HepG2 (cell line): ENCODE data around the gene CCNJL. TPM values are rescaled to one million over a fixed set of nuclear protein-coding genes. Genes with fewer than 3 reads are reported as not detected.

Experiments
- ATAC-seq: fragments of 200-7000 bp; cut with Tn5 transposase; 3 replicates; pipeline ENCODE4 v1.9.1; 2020; ENCODE audit warnings: mild to moderate bottlenecking, moderate library complexity
- BruUV-seq: library from RNA; stranded (reverse); fragments of 400-500 nt; replicated peaks from 2 replicates; lab custom pipeline; 2021; lab: Mats Ljungman, UMichigan
- CTCF ChIA-PET: fragments of 300-600 bp; formaldehyde crosslinking; extraction: SDS; loops from one replicate; lab custom pipeline; 2021; ENCODE audit warnings: low total read pairs, inconsistent platforms, low intra/inter-chr PET ratio; lab: Yijun Ruan, JAX
- POLR2A ChIA-PET: fragments of 350-600 bp; sonication (Branson Sonifier 250); formaldehyde crosslinking; loops from one replicate; lab custom pipeline; 2020; ENCODE audit warnings: antibody characterized with exemption, inconsistent platforms; lab: Yijun Ruan, JAX
- DNase-seq: peaks from one replicate; pipeline ENCODE4 v3.0.0-alpha.2; 2015; ENCODE audit warnings: low spot score
- FAIRE-seq: peaks from 3 replicates; lab custom pipeline; 2011; peaks lifted over from hg19 to GRCh38; lab: Jason Lieb, UNC
- H2AFZ ChIP-seq: one replicate; pipeline ENCODE4 v1.6.1; 2011; ENCODE audit warnings: low read length, inconsistent platforms
- H3K27ac ChIP-seq: fragments of 300-600 bp; 3 replicates; pipeline ENCODE4 v1.8.0; 2011; ENCODE audit warnings: mixed run types, mild to moderate bottlenecking, mixed read lengths, low read length, inconsistent platforms; ENCODE audit not compliant: insufficient read depth; ENCODE audit errors: extremely low read length
- H3K27me3 ChIP-seq, 2 experiments: fragments of 200-600 bp in 1 of 2; 2 replicates in 1 of 2; 3 replicates in 1 of 2; pipeline versions ENCODE4 v1.6.0 to v1.8.0; 2011; ENCODE audit warnings: low read length in 2 of 2, mild to moderate bottlenecking in 2 of 2, moderate library complexity in 2 of 2, inconsistent platforms in 1 of 2; ENCODE audit not compliant: insufficient read depth in 2 of 2, control insufficient read depth in 1 of 2
- H3K36me3 ChIP-seq, 2 experiments: fragments of 200-600 bp in 1 of 2; replicated peaks in 1 of 2; 2 replicates in 1 of 2; 3 replicates in 1 of 2; pipeline versions ENCODE4 v1.5.1 to v1.8.0; 2011; ENCODE audit warnings: low read length in 2 of 2, inconsistent platforms in 1 of 2; ENCODE audit not compliant: insufficient read depth in 2 of 2, control insufficient read depth in 1 of 2
- H3K4me1 ChIP-seq: 2 replicates; pipeline ENCODE4 v1.5.1; 2012; ENCODE audit warnings: low read length, inconsistent platforms; ENCODE audit not compliant: insufficient read depth
- H3K4me2 ChIP-seq: 2 replicates; pipeline ENCODE4 v1.6.0; 2011; ENCODE audit warnings: low read depth, low read length, inconsistent platforms
- H3K4me3 ChIP-seq, 3 experiments: fragments of 200-600 bp in 1 of 3; sonication (generic), shearing (Covaris generic) in 1 of 3; replicated peaks in 1 of 3; 2 replicates each; pipeline ENCODE4 v1.5.1; 2011 to 2016; ENCODE audit warnings: low read length in 3 of 3, inconsistent platforms in 2 of 3, low read depth in 2 of 3, mild to moderate bottlenecking in 2 of 3, control low read depth in 1 of 3, mixed read lengths in 1 of 3; ENCODE audit not compliant: insufficient read depth in 1 of 3
- H3K79me2 ChIP-seq: one replicate; pipeline ENCODE4 v1.6.1; 2011; ENCODE audit warnings: low read length, inconsistent platforms; ENCODE audit not compliant: insufficient read depth
- H3K9ac ChIP-seq: 2 replicates; pipeline ENCODE4 v1.6.0; 2011; ENCODE audit warnings: mild to moderate bottlenecking, low read depth, low read length, inconsistent platforms; ENCODE audit not compliant: insufficient read depth
- H3K9me3 ChIP-seq: 2 replicates; pipeline ENCODE4 v1.5.1; 2012; ENCODE audit warnings: mild to moderate bottlenecking, low read length
- H4K20me1 ChIP-seq: 2 replicates; pipeline ENCODE4 v1.6.0; 2011; ENCODE audit warnings: inconsistent platforms, mild to moderate bottlenecking, low read length, moderate library complexity; ENCODE audit not compliant: insufficient read depth
- ATF2 ChIP-seq: sonication (generic); formaldehyde crosslinking; IDR thresholded peaks from 2 replicates; pipeline ENCODE4 v1.4.0; 2020; ENCODE audit warnings: missing genetic modification reagents
- CEBPG ChIP-seq: IDR thresholded peaks from 2 replicates; pipeline ENCODE4 v1.6.1; 2016
- CSRNP2 ChIP-seq: sonication (generic); formaldehyde crosslinking; conservative IDR thresholded peaks from 2 replicates; pipeline ENCODE4 v1.8.0; 2022; ENCODE audit warnings: low read depth, missing genetic modification reagents
- DR1 ChIP-seq: sonication (generic); formaldehyde crosslinking; IDR thresholded peaks from 2 replicates; pipeline ENCODE4 v1.8.0; 2021; ENCODE audit warnings: mild to moderate bottlenecking, missing genetic modification reagents, inconsistent platforms
- DRAP1 ChIP-seq: IDR thresholded peaks from 2 replicates; pipeline ENCODE4 v1.6.1; 2016; ENCODE audit warnings: missing genetic modification reagents, missing compliant biosample characterization
- EP300 ChIP-seq, 3 experiments: sonication (generic) in 1 of 3; formaldehyde crosslinking in 1 of 3; IDR thresholded peaks; 2 replicates each; pipeline versions ENCODE4 v1.5.1 to v1.6.1; 2011 to 2020; ENCODE audit warnings: low read depth in 2 of 3, low read length in 2 of 3, borderline replicate concordance in 1 of 3, improper control_type of control experiment in 1 of 3, mild to moderate bottlenecking in 1 of 3, missing genetic modification reagents in 1 of 3, moderate library complexity in 1 of 3
- HINFP ChIP-seq: sonication (generic); formaldehyde crosslinking; IDR thresholded peaks from 2 replicates; pipeline ENCODE4 v1.4.0; 2020; ENCODE audit warnings: low read depth, mild to moderate bottlenecking, missing genetic modification reagents
- JDP2 ChIP-seq: sonication (generic); formaldehyde crosslinking; IDR thresholded peaks from 2 replicates; pipeline ENCODE4 v1.8.1; 2022; ENCODE audit warnings: missing genetic modification reagents, borderline replicate concordance
- KDM5B ChIP-seq: sonication (generic); formaldehyde crosslinking; IDR thresholded peaks from 2 replicates; pipeline ENCODE4 v1.4.0; 2020; ENCODE audit warnings: missing genetic modification reagents, mild to moderate bottlenecking, borderline replicate concordance
- NFRKB ChIP-seq: fragments of 450-650 bp; IDR thresholded peaks from 2 replicates; pipeline ENCODE4 v1.6.1; 2017
- RFX1 ChIP-seq: fragments of 450-650 bp; IDR thresholded peaks from 2 replicates; pipeline ENCODE4 v1.6.1; 2017
- SRY ChIP-seq: sonication (generic); formaldehyde crosslinking; IDR thresholded peaks from 2 replicates; pipeline ENCODE4 v1.8.0; 2022; ENCODE audit warnings: mild to moderate bottlenecking, missing genetic modification reagents
- TFDP2 ChIP-seq: sonication (generic); formaldehyde crosslinking; IDR thresholded peaks from 2 replicates; pipeline ENCODE4 v1.4.0; 2020; ENCODE audit warnings: missing genetic modification reagents
- ZFP1 ChIP-seq: IDR thresholded peaks from 2 replicates; pipeline ENCODE4 v1.6.1; 2016
- ZKSCAN5 ChIP-seq: sonication (generic); formaldehyde crosslinking; IDR thresholded peaks from 2 replicates; pipeline ENCODE4 v1.5.1; 2020; ENCODE audit warnings: mild to moderate bottlenecking, missing genetic modification reagents
- ZNF275 ChIP-seq: sonication (generic); formaldehyde crosslinking; IDR thresholded peaks from 2 replicates; pipeline ENCODE4 v1.8.0; 2022; ENCODE audit warnings: missing genetic modification reagents, mild to moderate bottlenecking, inconsistent platforms, borderline replicate concordance
- ZNF546 ChIP-seq: sonication (generic); formaldehyde crosslinking; conservative IDR thresholded peaks from 2 replicates; pipeline ENCODE4 v1.8.1; 2023; ENCODE audit warnings: mild to moderate bottlenecking, missing genetic modification reagents
- ZNF713 ChIP-seq: sonication (generic); formaldehyde crosslinking; IDR thresholded peaks from 2 replicates; pipeline ENCODE4 v1.4.0; 2020; ENCODE audit warnings: mild to moderate bottlenecking, missing genetic modification reagents
- WGBS: methylation state at CpG from one replicate; pipeline ENCODE4 v1.1.6; 2017; ENCODE audit warnings: low lambda C conversion rate; 5-methylcytosine and 5-hydroxymethylcytosine counted together
- in situ Hi-C: cut with HindIII; loops from 2 replicates; pipeline ENCODE4 v1.10.0; 2017; ENCODE audit warnings: low pct_unique_long_range_greater_than_20kb; ENCODE audit not compliant: extremely low pct_ligation_motif_present
- intact Hi-C: fragments of 100-400 bp; cut with micrococcal nuclease; formaldehyde crosslinking; loops from one replicate; pipeline ENCODE4 v1.10.0; 2022; ENCODE audit not compliant: unreplicated experiment
- polyA plus RNA-seq, 8 experiments: library from polyadenylated mRNA; depleted of rRNA in 3 of 8; stranded (reverse) in 7 of 8; unstranded in 1 of 8; fragments of >200 nt; fragmentation: Illumina TruSeq in 4 of 8; extraction: Trizol in 4 of 8; gene quantifications; 2 replicates each; pipeline versions ENCODE4 v1.2.1 to v1.2.3, GENCODE V29; 2011 to 2016; ENCODE audit warnings: low read depth in 4 of 8, missing spikeins in 1 of 8, mixed read lengths in 1 of 8; ENCODE audit not compliant: insufficient read depth in 1 of 8
- total RNA-seq, 5 experiments: library from RNA; depleted of rRNA; stranded (reverse); fragments of >200 nt; fragmentation: Illumina TruSeq; extraction: Trizol; gene quantifications; 2 replicates each; pipeline ENCODE4 v1.2.3, GENCODE V29; 2016; ENCODE audit warnings: low read depth in 1 of 5

The CCNJL gene
- total and polyA plus RNA-seq, 2 of the 13 experiments (the other 11 are each of a cell fraction or from before 2014, with no cell fraction given) = 1.6 to 4.4 TPM

- no peak for FAIRE-seq
- Histone ChIP-seq H3K4me1 (peaks cover 9% of the 10 kb centered on the region; the same call in 1 of the 2 replicates), H3K36me3 (no peaks in the 10 kb centered on the region), H3K4me3 (no peak overlapping the region)
- no peak for DNase-seq
- no TSS peak for BruUV-seq
- intact Hi-C loops = no loop called here
- in situ Hi-C loops = no loop called here
- TF ChIP-seq NFRKB = no peak
- TF ChIP-seq TFDP2 (CRISPR knock-in tag) = no peak
- TF ChIP-seq HINFP (CRISPR knock-in tag) = no peak
- TF ChIP-seq RFX1 = no peak
- TF ChIP-seq ZNF546 = no peak
- TF ChIP-seq SRY (CRISPR knock-in tag) = no peak
- TF ChIP-seq ZNF275 (CRISPR knock-in tag) = no peak
- no peak for TF ChIP-seq ATF2 (CRISPR knock-in tag)
- TF ChIP-seq ZNF713 (CRISPR knock-in tag) = no peak
- no peak for TF ChIP-seq CEBPG (CRISPR knock-in tag)
- no peak for TF ChIP-seq KDM5B (CRISPR knock-in tag)
- TF ChIP-seq ZKSCAN5 (CRISPR knock-in tag) = no peak
- TF ChIP-seq JDP2 = no peak
- TF ChIP-seq DRAP1 = no peak
- no peak for TF ChIP-seq EP300 (IDR thresholded peaks at IDR 0.05; ENCODE audit: low read depth in 2 of 2, low read length in 2 of 2)
- no peak for TF ChIP-seq EP300 (CRISPR knock-in tag; IDR thresholded peaks at IDR 0.05; ENCODE audit: borderline replicate concordance)
- no peak for TF ChIP-seq ZFP1
- no peak for TF ChIP-seq DR1 (CRISPR knock-in tag)
- no peak for TF ChIP-seq CSRNP2 (CRISPR knock-in tag)
- TF ChIP-seq, all 625 proteins: peak for 0
- POLR2A ChIA-PET = no interaction called here
- no peak overlapping the region for H3K9ac ChIP-seq
- WGBS = 70% methylated on average over 10 of the region's 10 CpGs
- ATAC-seq = peak; percentile 51; the same call in 1 of the 3 replicates
- CTCF ChIA-PET = no interaction called here
- H3K27me3 ChIP-seq = no peaks in the 10 kb centered on the region
- no peak overlapping the region for H2AFZ ChIP-seq
- H3K27ac ChIP-seq = no peak overlapping the region
- no peaks in the 10 kb centered on the region for H3K9me3 ChIP-seq
- H3K4me2 ChIP-seq = no peak overlapping the region
- no peaks in the 10 kb centered on the region for H3K79me2 ChIP-seq
- no peaks in the 10 kb centered on the region for H4K20me1 ChIP-seq
Measured at GRCh38 chr5:160298189-160298588, 14.2 kb downstream of the CCNJL start.
